LNCaP clone FGC (cell line): ENCODE measurements around the gene FLRT2.

Source experiments
- DNase-seq: peaks from one replicate; pipeline ENCODE4 v3.0.0-alpha.2; 2011; ENCODE audit warnings: low read depth
- H3K4me3 ChIP-seq: 2 replicates; pipeline ENCODE4 v1.5.1; 2011; ENCODE audit warnings: mild to moderate bottlenecking, low read depth, low read length, control low read depth
- CTCF ChIP-seq: IDR thresholded peaks from 2 replicates; pipeline ENCODE4 v1.5.1; 2012; ENCODE audit warnings: mild to moderate bottlenecking; ENCODE audit not compliant: control insufficient read depth, insufficient read depth; ENCODE audit errors: extremely low read depth

The FLRT2 gene

GRCh38 chr14:85695300-85695699 lies 165.4 kb downstream of the FLRT2 start:
- H3K4me3 ChIP-seq = no peak overlapping the region
- DNase-seq = no peak
- TF ChIP-seq CTCF = no peak

GRCh38 chr14:85701116-85701515 lies 171.2 kb downstream of the FLRT2 start:
- DNase-seq = no peak
- no peak for TF ChIP-seq CTCF
- H3K4me3 ChIP-seq = no peak overlapping the region

GRCh38 chr14:85701763-85702162 lies 171.8 kb downstream of the FLRT2 start:
- no peak overlapping the region for H3K4me3 ChIP-seq
- TF ChIP-seq CTCF = no peak
- no peak for DNase-seq

GRCh38 chr14:85702191-85702590 lies 172.2 kb downstream of the FLRT2 start:
- TF ChIP-seq CTCF = no peak
- DNase-seq = no peak
- no peak overlapping the region for H3K4me3 ChIP-seq

GRCh38 chr14:85702997-85703396 lies 173.1 kb downstream of the FLRT2 start:
- no peak overlapping the region for H3K4me3 ChIP-seq
- no peak for DNase-seq

More at GRCh38 chr14:85702997-85703396, 173.1 kb downstream of the FLRT2 start:
- no peak for TF ChIP-seq CTCF
